Skeletal muscle satellite cell (primary cell): ENCODE measurements around the gene ABTB2.
"Not testable (repeated sequence)": the region's sequence is repeated elsewhere in the genome, so short reads cannot be mapped to it uniquely, and the experiment has no call there.

Source experiments
- H3K27me3 ChIP-seq: 2 replicates; pipeline ENCODE4 v1.7.0; 2013; ENCODE audit warnings: low read length; ENCODE audit not compliant: control insufficient read depth, insufficient read depth
- H3K36me3 ChIP-seq: 2 replicates; pipeline ENCODE4 v1.7.0; 2013; ENCODE audit warnings: mild to moderate bottlenecking, control low read depth, low read length; ENCODE audit not compliant: insufficient read depth
- H3K4me1 ChIP-seq: 2 replicates; pipeline ENCODE4 v1.7.0; 2013; ENCODE audit warnings: low read length; ENCODE audit not compliant: control insufficient read depth, insufficient read depth
- H3K4me2 ChIP-seq: 2 replicates; pipeline ENCODE4 v1.7.0; 2013; ENCODE audit warnings: mild to moderate bottlenecking, low read length
- H3K4me3 ChIP-seq: 2 replicates; pipeline ENCODE4 v1.7.0; 2013; ENCODE audit warnings: low read length
- H3K9ac ChIP-seq: 2 replicates; pipeline ENCODE4 v1.7.0; 2013; ENCODE audit warnings: mild to moderate bottlenecking, low read depth, low read length, moderate library complexity
- H3K9me3 ChIP-seq: replicated peaks from 2 replicates; pipeline ENCODE4 v1.7.0; 2013; ENCODE audit warnings: mild to moderate bottlenecking, control low read depth, low read length

The ABTB2 gene

GRCh38 chr11:34224434-34224966 is 133.3 kb downstream of the ABTB2 start:
- Histone ChIP-seq H3K36me3 (no peaks in the 10 kb centered on the region), H3K9me3 (no peaks in the 10 kb centered on the region), H3K4me1 (peaks cover 7% of the 10 kb centered on the region), H3K9ac (no peak overlapping the region), H3K4me3 (no peak overlapping the region), H3K27me3 (peaks cover 24% of the 10 kb centered on the region), H3K4me2 (no peak overlapping the region)

- Histone ChIP-seq H3K36me3 (no peaks in the 10 kb centered on the region), H3K4me1 (peaks cover 7% of the 10 kb centered on the region), H3K9ac (no peak overlapping the region), H3K9me3 (no peaks in the 10 kb centered on the region), H3K4me2 (no peak overlapping the region), H3K4me3 (no peak overlapping the region), H3K27me3 (peaks cover 24% of the 10 kb centered on the region)
Observed at GRCh38 chr11:34223907-34224306, 133.9 kb downstream of the ABTB2 start.

GRCh38 chr11:34223021-34223813 is 134.6 kb downstream of the ABTB2 start:
- H3K36me3 ChIP-seq = no peaks in the 10 kb centered on the region
- peak overlapping the region; percentile 3 for H3K4me2 ChIP-seq
- H3K9me3 ChIP-seq = no peaks in the 10 kb centered on the region
- no peak overlapping the region for H3K4me3 ChIP-seq
- H3K27me3 ChIP-seq = peaks cover 24% of the 10 kb centered on the region
- no peak overlapping the region for H3K9ac ChIP-seq
- peaks cover 7% of the 10 kb centered on the region for H3K4me1 ChIP-seq

- H3K4me2 ChIP-seq = no peak overlapping the region
- H3K36me3 ChIP-seq = no peaks in the 10 kb centered on the region
- peaks cover 7% of the 10 kb centered on the region for H3K4me1 ChIP-seq
- H3K9me3 ChIP-seq = no peaks in the 10 kb centered on the region
- no peak overlapping the region for H3K9ac ChIP-seq
- peaks cover 24% of the 10 kb centered on the region for H3K27me3 ChIP-seq
- no peak overlapping the region for H3K4me3 ChIP-seq
Observed at GRCh38 chr11:34222030-34222429, 135.8 kb downstream of the ABTB2 start.

GRCh38 chr11:34219941-34220370 is 137.9 kb downstream of the ABTB2 start:
- H3K4me2 ChIP-seq = no peak overlapping the region
- no peak overlapping the region for H3K4me3 ChIP-seq
- H3K27me3 ChIP-seq = peaks cover 23% of the 10 kb centered on the region
- H3K36me3 ChIP-seq = no peaks in the 10 kb centered on the region
- H3K4me1 ChIP-seq = peaks cover 12% of the 10 kb centered on the region
- no peaks in the 10 kb centered on the region for H3K9me3 ChIP-seq
- no peak overlapping the region for H3K9ac ChIP-seq

GRCh38 chr11:34219279-34219678 is 138.5 kb downstream of the ABTB2 start:
- Histone ChIP-seq H3K4me3 (no peak overlapping the region), H3K27me3 (peaks cover 20% of the 10 kb centered on the region), H3K36me3 (no peaks in the 10 kb centered on the region), H3K9ac (no peak overlapping the region), H3K4me2 (no peak overlapping the region), H3K4me1 (peaks cover 15% of the 10 kb centered on the region), H3K9me3 (no peaks in the 10 kb centered on the region)

- not testable (repeated sequence) for H3K4me3 ChIP-seq, H3K9me3 ChIP-seq, H3K4me2 ChIP-seq, H3K9ac ChIP-seq, H3K36me3 ChIP-seq
- H3K27me3 ChIP-seq = peaks cover 17% of the 10 kb centered on the region
- H3K4me1 ChIP-seq = peaks cover 15% of the 10 kb centered on the region
Observed at GRCh38 chr11:34218756-34219155, 139.1 kb downstream of the ABTB2 start.

- no peaks in the 10 kb centered on the region for H3K9me3 ChIP-seq
Observed at GRCh38 chr11:34218067-34218466, 139.7 kb downstream of the ABTB2 start.

GRCh38 chr11:34216706-34217105 is 141.1 kb downstream of the ABTB2 start:
- no peak overlapping the region for H3K9ac ChIP-seq
- H3K4me3 ChIP-seq = no peak overlapping the region
- peaks cover 8% of the 10 kb centered on the region for H3K4me1 ChIP-seq
- H3K4me2 ChIP-seq = no peak overlapping the region
- H3K27me3 ChIP-seq = peaks cover 4% of the 10 kb centered on the region
- no peaks in the 10 kb centered on the region for H3K36me3 ChIP-seq
- H3K9me3 ChIP-seq = no peaks in the 10 kb centered on the region

More at GRCh38 chr11:34218067-34218466, 139.7 kb downstream of the ABTB2 start:
- peaks cover 10% of the 10 kb centered on the region for H3K27me3 ChIP-seq
- no peaks in the 10 kb centered on the region for H3K36me3 ChIP-seq
- no peak overlapping the region for H3K9ac ChIP-seq
- no peak overlapping the region for H3K4me2 ChIP-seq
- peaks cover 13% of the 10 kb centered on the region for H3K4me1 ChIP-seq
- no peak overlapping the region for H3K4me3 ChIP-seq

- no peak overlapping the region for H3K4me3 ChIP-seq
- no peaks in the 10 kb centered on the region for H3K9me3 ChIP-seq
- no peak overlapping the region for H3K4me2 ChIP-seq
- H3K4me1 ChIP-seq = peaks cover 8% of the 10 kb centered on the region
- H3K9ac ChIP-seq = no peak overlapping the region
- no peaks in the 10 kb centered on the region for H3K36me3 ChIP-seq
- peaks cover 4% of the 10 kb centered on the region for H3K27me3 ChIP-seq
Observed at GRCh38 chr11:34215806-34216453, 141.9 kb downstream of the ABTB2 start.

GRCh38 chr11:34214961-34215805 is 142.6 kb downstream of the ABTB2 start:
- H3K36me3 ChIP-seq = no peaks in the 10 kb centered on the region
- peaks cover 8% of the 10 kb centered on the region for H3K4me1 ChIP-seq
- no peak overlapping the region for H3K4me2 ChIP-seq
- no peaks in the 10 kb centered on the region for H3K9me3 ChIP-seq
- H3K9ac ChIP-seq = no peak overlapping the region
- no peak overlapping the region for H3K4me3 ChIP-seq
- H3K27me3 ChIP-seq = peaks cover 4% of the 10 kb centered on the region
